IMR-90 (cell line): ENCODE measurements around the gene AFDN. TPM values are rescaled to one million over a fixed set of nuclear protein-coding genes. Genes with fewer than 3 reads are reported as not detected.

ENCODE experiments used
- ATAC-seq: fragments of 200-7000 bp; cut with Tn5 transposase; 2 replicates; pipeline ENCODE4 v1.9.1; 2020; ENCODE audit warnings: low read depth, mild to moderate bottlenecking, moderate library complexity
- BruUV-seq: library from RNA; stranded (reverse); fragments of 400-500 nt; replicated peaks from 2 replicates; lab custom pipeline; 2021; lab: Mats Ljungman, UMichigan
- CTCF ChIA-PET: fragments of 300-600 bp; formaldehyde crosslinking; extraction: SDS; loops from one replicate; lab custom pipeline; 2021; ENCODE audit warnings: antibody characterized with exemption; lab: Yijun Ruan, JAX
- POLR2A ChIA-PET: fragments of 300-600 bp; sonication (Branson Sonifier 250); formaldehyde crosslinking; loops from one replicate; lab custom pipeline; 2022; ENCODE audit warnings: antibody characterized with exemption; ENCODE audit not compliant: unreplicated experiment; lab: Charles Lee
- DNase-seq: peaks from one replicate; pipeline ENCODE4 v3.0.0; 2013
- H2AFZ ChIP-seq: replicated peaks from 2 replicates; pipeline ENCODE3; 2013; ENCODE audit warnings: low read length, mild to moderate bottlenecking; ENCODE audit not compliant: poor library complexity
- H2AK5ac ChIP-seq: 2 replicates; pipeline ENCODE4 v1.6.1; 2013; ENCODE audit warnings: low read depth, low read length, inconsistent platforms
- H2AK9ac ChIP-seq: replicated peaks from 2 replicates; pipeline ENCODE3; 2013; ENCODE audit warnings: mild to moderate bottlenecking, low read depth, low read length, moderate library complexity; ENCODE audit not compliant: poor library complexity
- H2BK120ac ChIP-seq: 2 replicates; pipeline ENCODE4 v1.6.1; 2013; ENCODE audit warnings: low read depth, low read length, inconsistent platforms
- H2BK15ac ChIP-seq: 3 replicates; pipeline ENCODE4 v1.6.1; 2013; ENCODE audit warnings: low read depth, low read length, inconsistent platforms
- H2BK20ac ChIP-seq: 2 replicates; pipeline ENCODE4 v1.6.1; 2013; ENCODE audit warnings: low read depth, mild to moderate bottlenecking, inconsistent platforms, low read length, moderate library complexity
- H2BK5ac ChIP-seq: 2 replicates; pipeline ENCODE4 v1.6.1; 2013; ENCODE audit warnings: mild to moderate bottlenecking, low read depth, low read length, inconsistent platforms; ENCODE audit not compliant: poor library complexity, severe bottlenecking
- H3K14ac ChIP-seq: replicated peaks from 2 replicates; pipeline ENCODE4 v1.6.1; 2013; ENCODE audit warnings: low read depth, low read length, inconsistent platforms
- H3K18ac ChIP-seq: 2 replicates; pipeline ENCODE4 v1.6.1; 2013; ENCODE audit warnings: low read depth, low read length, control low read depth
- H3K23ac ChIP-seq: 2 replicates; pipeline ENCODE4 v1.6.1; 2013; ENCODE audit warnings: low read depth, low read length, inconsistent platforms
- H3K27ac ChIP-seq: 2 replicates; pipeline ENCODE4 v1.5.1; 2013; ENCODE audit warnings: mild to moderate bottlenecking, control low read depth, low read length; ENCODE audit not compliant: insufficient read depth
- H3K27me3 ChIP-seq: 2 replicates; pipeline ENCODE4 v1.6.1; 2013; ENCODE audit warnings: low read length; ENCODE audit not compliant: control insufficient read depth, insufficient read depth
- H3K36me3 ChIP-seq: 2 replicates; pipeline ENCODE4 v1.6.1; 2013; ENCODE audit warnings: low read length, mixed read lengths; ENCODE audit not compliant: control insufficient read depth, insufficient read depth
- H3K4ac ChIP-seq: 2 replicates; pipeline ENCODE4 v1.6.1; 2013; ENCODE audit warnings: low read depth, low read length, inconsistent platforms
- H3K4me1 ChIP-seq: 2 replicates; pipeline ENCODE4 v1.6.1; 2013; ENCODE audit warnings: low read length, mixed read lengths; ENCODE audit not compliant: control insufficient read depth, insufficient read depth
- H3K4me2 ChIP-seq: 2 replicates; pipeline ENCODE4 v1.6.1; 2013; ENCODE audit warnings: low read depth, mild to moderate bottlenecking, control low read depth, low read length, moderate library complexity
- H3K4me3 ChIP-seq: 2 replicates; pipeline ENCODE4 v1.5.1; 2013; ENCODE audit warnings: low read depth, mild to moderate bottlenecking, control low read depth, low read length, moderate library complexity; ENCODE audit not compliant: insufficient read depth
- H3K56ac ChIP-seq: 2 replicates; pipeline ENCODE4 v1.6.1; 2013; ENCODE audit warnings: low read length, inconsistent platforms; ENCODE audit not compliant: insufficient read depth; ENCODE audit errors: extremely low read depth
- H3K79me1 ChIP-seq, 2 experiments: 2 replicates each; pipeline ENCODE4 v1.6.1; 2013; ENCODE audit warnings: low read length in 2 of 2, inconsistent platforms in 1 of 2, low read depth in 1 of 2
- H3K9ac ChIP-seq: 2 replicates; pipeline ENCODE4 v1.6.1; 2013; ENCODE audit warnings: low read depth, low read length, control low read depth
- H3K9me1 ChIP-seq: 2 replicates; pipeline ENCODE4 v1.6.1; 2013; ENCODE audit warnings: low read length, inconsistent platforms; ENCODE audit not compliant: insufficient read depth
- H3K9me3 ChIP-seq: 2 replicates; pipeline ENCODE4 v1.6.1; 2013; ENCODE audit warnings: low read length; ENCODE audit not compliant: control insufficient read depth, insufficient read depth
- H4K20me1 ChIP-seq: 2 replicates; pipeline ENCODE4 v1.6.1; 2013; ENCODE audit warnings: low read length, inconsistent platforms; ENCODE audit not compliant: insufficient read depth
- H4K5ac ChIP-seq: 2 replicates; pipeline ENCODE4 v1.6.1; 2013; ENCODE audit warnings: mild to moderate bottlenecking, low read depth, low read length, control low read depth
- H4K8ac ChIP-seq, 2 experiments: 2 replicates each; pipeline ENCODE4 v1.6.1; 2013; ENCODE audit warnings: low read depth in 2 of 2, low read length in 2 of 2, control low read depth in 1 of 2, inconsistent platforms in 1 of 2
- H4K91ac ChIP-seq: 2 replicates; pipeline ENCODE4 v1.6.1; 2013; ENCODE audit warnings: low read depth, low read length, inconsistent platforms; ENCODE audit not compliant: insufficient read depth
- BHLHE40 ChIP-seq: fragments of 150-350 bp; IDR thresholded peaks from 2 replicates; pipeline ENCODE4 v1.6.1; 2016; ENCODE audit warnings: mild to moderate bottlenecking, low read depth, low read length
- CEBPB ChIP-seq: IDR thresholded peaks from 2 replicates; pipeline ENCODE4 v1.6.1; 2012; ENCODE audit warnings: low read depth, low read length, improper control_type of control experiment
- CHD1 ChIP-seq: IDR thresholded peaks from 2 replicates; pipeline ENCODE4 v1.6.1; 2012; ENCODE audit warnings: low read depth, low read length, improper control_type of control experiment
- FOS ChIP-seq: fragments of 150-350 bp; IDR thresholded peaks from 2 replicates; pipeline ENCODE4 v1.6.1; 2016; ENCODE audit warnings: low read depth, low read length
- MAFK ChIP-seq: IDR thresholded peaks from 2 replicates; pipeline ENCODE4 v1.6.1; 2012; ENCODE audit warnings: low read depth, low read length, improper control_type of control experiment
- MAZ ChIP-seq: IDR thresholded peaks from 2 replicates; pipeline ENCODE4 v1.6.1; 2012; ENCODE audit warnings: low read depth, mild to moderate bottlenecking, low read length, improper control_type of control experiment, moderate library complexity, borderline replicate concordance
- MXI1 ChIP-seq: IDR thresholded peaks from 2 replicates; pipeline ENCODE4 v1.6.1; 2012; ENCODE audit warnings: low read depth, mild to moderate bottlenecking, low read length, moderate library complexity, borderline replicate concordance
- NFE2L2 ChIP-seq: fragments of 150-350 bp; IDR thresholded peaks from 2 replicates; pipeline ENCODE4 v1.6.1; 2016; ENCODE audit warnings: low read depth, mild to moderate bottlenecking, low read length
- POLR2A ChIP-seq: IDR thresholded peaks from 2 replicates; pipeline ENCODE4 v1.6.1; 2012; ENCODE audit warnings: mild to moderate bottlenecking, low read depth, low read length
- RAD21 ChIP-seq: IDR thresholded peaks from 2 replicates; pipeline ENCODE4 v1.6.1; 2012; ENCODE audit warnings: low read length, improper control_type of control experiment
- RCOR1 ChIP-seq: IDR thresholded peaks from 2 replicates; pipeline ENCODE4 v1.6.1; 2012; ENCODE audit warnings: mild to moderate bottlenecking, low read length, improper control_type of control experiment; ENCODE audit not compliant: insufficient replicate concordance
- RFX5 ChIP-seq: IDR thresholded peaks from 2 replicates; pipeline ENCODE4 v1.8.0; 2012; ENCODE audit warnings: low read depth, mild to moderate bottlenecking, low read length, moderate library complexity
- SMC3 ChIP-seq: fragments of 150-350 bp; IDR thresholded peaks from 2 replicates; pipeline ENCODE4 v1.6.1; 2016; ENCODE audit warnings: low read depth, mild to moderate bottlenecking, antibody characterized with exemption, low read length, moderate library complexity
- whole genome bisulfite sequencing, 2 experiments: methylation state at CpG; one replicate each; pipeline versions ENCODE4 v1.1.5 to v1.1.7; 2013; ENCODE audit warnings: missing lambda C conversion rate in 2 of 2; ENCODE audit not compliant: insufficient read length in 1 of 2; ENCODE audit errors: extremely low coverage in 2 of 2; 5-methylcytosine and 5-hydroxymethylcytosine counted together
- dilution Hi-C: fragments of 300-500 bp; cut with HindIII; formaldehyde crosslinking; loops from one replicate; pipeline ENCODE4 v1.14.3; 2018; ENCODE audit warnings: low sequenced_read_pairs; ENCODE audit not compliant: unreplicated experiment
- in situ Hi-C: fragments of 300-500 bp; cut with MboI; formaldehyde crosslinking; loops from 3 replicates; pipeline ENCODE4 v1.14.3; 2019; ENCODE audit warnings: low sequenced_read_pairs, inconsistent platforms, mixed read lengths
- intact Hi-C: fragments of 100-400 bp; cut with micrococcal nuclease; formaldehyde crosslinking; loops from 2 replicates; pipeline ENCODE4 v1.10.0; 2022
- polyA plus RNA-seq, 3 experiments: library from polyadenylated mRNA; depleted of rRNA; stranded (reverse); fragments of >200 nt; gene quantifications; 2 replicates each; pipeline ENCODE4 v1.2.3, GENCODE V29; 2012; ENCODE audit warnings: low replicate concordance in 1 of 3
- total RNA-seq: library from RNA; depleted of rRNA; stranded (reverse); fragments of >200 nt; gene quantifications from 2 replicates; pipeline ENCODE4 v1.2.3, GENCODE V29; 2012
- TF ChIP-seq, protein P1 (sequence below): fragments of 150-350 bp; IDR thresholded peaks from 2 replicates; pipeline ENCODE4 v1.6.1; 2016; ENCODE audit warnings: low read depth, mild to moderate bottlenecking, low read length, moderate library complexity, borderline replicate concordance
- TF ChIP-seq, protein P2 (sequence below): conservative IDR thresholded peaks from 2 replicates; pipeline ENCODE4 v1.5.1; 2012; ENCODE audit warnings: mild to moderate bottlenecking, low read depth, low read length, improper control_type of control experiment
- TF ChIP-seq, protein P3 (sequence below): fragments of 150-350 bp; IDR thresholded peaks from 2 replicates; pipeline ENCODE4 v1.6.1; 2017; ENCODE audit warnings: mild to moderate bottlenecking, antibody characterized with exemption, low read length, low read depth

The AFDN gene
- total and polyA plus RNA-seq, 2 of the 4 experiments (the other 2 are of a cell fraction) = 11.6 to 20.8 TPM

DNA sequence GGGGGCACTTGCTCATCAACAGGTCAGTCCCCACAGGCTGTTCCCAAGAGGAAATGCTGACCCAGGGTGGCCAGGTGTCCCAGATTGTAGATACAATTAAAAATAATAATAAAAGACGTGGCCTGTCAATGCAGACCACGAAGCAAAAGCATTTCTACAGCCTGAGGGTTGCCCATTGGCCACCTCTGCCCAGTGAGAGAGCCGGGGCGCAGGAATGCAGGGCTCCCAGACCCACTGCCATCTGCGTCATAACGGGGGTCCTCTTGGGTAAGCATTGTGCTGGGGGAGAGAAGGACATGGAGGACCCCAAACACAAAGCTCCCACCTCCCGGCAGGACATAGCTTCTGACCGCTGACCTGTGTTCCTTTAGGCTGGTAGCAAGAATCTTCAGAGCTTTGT is 22.9 kb upstream of the AFDN start:
- Histone ChIP-seq H3K14ac (no peak overlapping the region), H2AK9ac (no peak overlapping the region), H4K5ac (no peak overlapping the region), H4K91ac (no peak overlapping the region), H3K36me3 (no peaks in the 10 kb centered on the region), H3K23ac (no peak overlapping the region), H2AFZ (no peak overlapping the region), H2BK5ac (no peak overlapping the region), H3K79me1 (no peaks in the 10 kb centered on the region), H4K8ac (no peak overlapping the region), H3K18ac (no peak overlapping the region), H3K9ac (no peak overlapping the region), H3K4me2 (no peak overlapping the region), H3K27me3 (no peaks in the 10 kb centered on the region), H3K4me3 (no peak overlapping the region), H2BK20ac (no peak overlapping the region), H3K56ac (no peak overlapping the region), H3K9me3 (no peaks in the 10 kb centered on the region), H3K27ac (no peak overlapping the region), H3K9me1 (no peaks in the 10 kb centered on the region), H2BK15ac (no peak overlapping the region), H4K20me1 (no peaks in the 10 kb centered on the region), H3K4me1 (no peaks in the 10 kb centered on the region), H2AK5ac (no peak overlapping the region), H2BK120ac (no peak overlapping the region), H3K4ac (no peak overlapping the region)
- ChIA-PET CTCF (no interaction called here), POLR2A (no interaction called here)
- intact Hi-C loops (no loop called here), dilution Hi-C loops (no loop called here), in situ Hi-C loops (no loop called here)
- ATAC-seq = no peak
- no TSS peak for BruUV-seq
- TF ChIP-seq CEBPB (no peak), POLR2A (no peak), NFE2L2 (no peak), RFX5 (no peak), MAFK (no peak), CHD1 (no peak), MXI1 (no peak), MAZ (no peak), RCOR1 (no peak), SMC3 (no peak), RAD21 (no peak), FOS (no peak), BHLHE40 (no peak)
- TF ChIP-seq, protein P1, sequence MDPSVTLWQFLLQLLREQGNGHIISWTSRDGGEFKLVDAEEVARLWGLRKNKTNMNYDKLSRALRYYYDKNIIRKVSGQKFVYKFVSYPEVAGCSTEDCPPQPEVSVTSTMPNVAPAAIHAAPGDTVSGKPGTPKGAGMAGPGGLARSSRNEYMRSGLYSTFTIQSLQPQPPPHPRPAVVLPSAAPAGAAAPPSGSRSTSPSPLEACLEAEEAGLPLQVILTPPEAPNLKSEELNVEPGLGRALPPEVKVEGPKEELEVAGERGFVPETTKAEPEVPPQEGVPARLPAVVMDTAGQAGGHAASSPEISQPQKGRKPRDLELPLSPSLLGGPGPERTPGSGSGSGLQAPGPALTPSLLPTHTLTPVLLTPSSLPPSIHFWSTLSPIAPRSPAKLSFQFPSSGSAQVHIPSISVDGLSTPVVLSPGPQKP = no peak
- TF ChIP-seq, protein P2, sequence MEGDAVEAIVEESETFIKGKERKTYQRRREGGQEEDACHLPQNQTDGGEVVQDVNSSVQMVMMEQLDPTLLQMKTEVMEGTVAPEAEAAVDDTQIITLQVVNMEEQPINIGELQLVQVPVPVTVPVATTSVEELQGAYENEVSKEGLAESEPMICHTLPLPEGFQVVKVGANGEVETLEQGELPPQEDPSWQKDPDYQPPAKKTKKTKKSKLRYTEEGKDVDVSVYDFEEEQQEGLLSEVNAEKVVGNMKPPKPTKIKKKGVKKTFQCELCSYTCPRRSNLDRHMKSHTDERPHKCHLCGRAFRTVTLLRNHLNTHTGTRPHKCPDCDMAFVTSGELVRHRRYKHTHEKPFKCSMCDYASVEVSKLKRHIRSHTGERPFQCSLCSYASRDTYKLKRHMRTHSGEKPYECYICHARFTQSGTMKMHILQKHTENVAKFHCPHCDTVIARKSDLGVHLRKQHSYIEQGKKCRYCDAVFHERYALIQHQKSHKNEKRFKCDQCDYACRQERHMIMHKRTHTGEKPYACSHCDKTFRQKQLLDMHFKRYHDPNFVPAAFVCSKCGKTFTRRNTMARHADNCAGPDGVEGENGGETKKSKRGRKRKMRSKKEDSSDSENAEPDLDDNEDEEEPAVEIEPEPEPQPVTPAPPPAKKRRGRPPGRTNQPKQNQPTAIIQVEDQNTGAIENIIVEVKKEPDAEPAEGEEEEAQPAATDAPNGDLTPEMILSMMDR = no peak
- TF ChIP-seq, protein P3, sequence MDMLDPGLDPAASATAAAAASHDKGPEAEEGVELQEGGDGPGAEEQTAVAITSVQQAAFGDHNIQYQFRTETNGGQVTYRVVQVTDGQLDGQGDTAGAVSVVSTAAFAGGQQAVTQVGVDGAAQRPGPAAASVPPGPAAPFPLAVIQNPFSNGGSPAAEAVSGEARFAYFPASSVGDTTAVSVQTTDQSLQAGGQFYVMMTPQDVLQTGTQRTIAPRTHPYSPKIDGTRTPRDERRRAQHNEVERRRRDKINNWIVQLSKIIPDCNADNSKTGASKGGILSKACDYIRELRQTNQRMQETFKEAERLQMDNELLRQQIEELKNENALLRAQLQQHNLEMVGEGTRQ = no peak
- DNase-seq = no peak
- WGBS, 2 experiments = no CpG with 5 or more reads among the region's 8 CpGs
